HCT116 (cell line): ENCODE data around the gene COL23A1. TPM values are rescaled to one million over a fixed set of nuclear protein-coding genes. Genes with fewer than 3 reads are reported as not detected.

Experiments used
- ATAC-seq: fragments of 200-7000 bp; cut with Tn5 transposase; 2 replicates; pipeline ENCODE4 v1.9.1; 2020; ENCODE audit warnings: mild to moderate bottlenecking, moderate library complexity
- BruUV-seq: library from RNA; stranded (reverse); fragments of 400-500 nt; replicated peaks from 2 replicates; lab custom pipeline; 2021; lab: Mats Ljungman, UMichigan
- CTCF ChIA-PET: fragments of 300-600 bp; sonication (Branson Sonifier 250); formaldehyde crosslinking; loops from one replicate; lab custom pipeline; 2021; ENCODE audit warnings: antibody characterized with exemption; lab: Charles Lee
- POLR2A ChIA-PET: fragments of 300-600, 350-600 bp; sonication (Branson Sonifier 250); formaldehyde crosslinking; loops from one replicate; lab custom pipeline; 2021; ENCODE audit warnings: antibody characterized with exemption; lab: Charles Lee
- RAD21 ChIA-PET, 2 experiments: fragments of 300-600 bp; sonication (Branson Sonifier 250); formaldehyde crosslinking; loops; one replicate each; lab custom pipeline; 2023; ENCODE audit warnings: low total read pairs in 2 of 2; ENCODE audit not compliant: uncharacterized antibody in 2 of 2, unreplicated experiment in 2 of 2, low non-redundant PET in 1 of 2; lab: Charles Lee
- DNase-seq: peaks from one replicate; pipeline ENCODE4 v3.0.0-alpha.2; 2010; ENCODE audit warnings: low read depth, low spot score
- H2AFZ ChIP-seq: fragments of 200-600 bp; shearing (Covaris generic), sonication (generic); 2 replicates; pipeline ENCODE4 v1.6.1; 2017; ENCODE audit warnings: low read depth, mixed run types, mixed read lengths, antibody characterized with exemption, low read length; ENCODE audit not compliant: poor library complexity, severe bottlenecking
- H3K27ac ChIP-seq: 2 replicates; pipeline ENCODE4 v1.5.1; 2012; ENCODE audit warnings: low read depth, low read length
- H3K27me3 ChIP-seq: fragments of 200-600 bp; sonication (generic); 2 replicates; pipeline ENCODE4 v1.6.1; 2016; ENCODE audit warnings: mixed run types, low read length, mixed read lengths; ENCODE audit not compliant: insufficient read depth
- H3K36me3 ChIP-seq, 2 experiments: fragments of 200-500 bp in 1 of 2; fragments of 200-600 bp in 1 of 2; sonication (Bioruptor generic) in 1 of 2; sonication (generic) in 1 of 2; 2 replicates each; pipeline versions ENCODE4 v1.5.1 to v1.6.1; 2014 to 2016; ENCODE audit warnings: low read length in 2 of 2, inconsistent platforms in 1 of 2, mixed read lengths in 1 of 2, mixed run types in 1 of 2; ENCODE audit not compliant: insufficient read depth in 2 of 2, control insufficient read depth in 1 of 2
- H3K4me1 ChIP-seq, 2 experiments: fragments of 200-600 bp in 1 of 2; sonication (generic) in 1 of 2; 2 replicates each; pipeline versions ENCODE4 v1.5.1 to v1.6.1; 2012 to 2017; ENCODE audit warnings: low read length in 2 of 2, inconsistent platforms in 1 of 2, mild to moderate bottlenecking in 1 of 2, mixed read lengths in 1 of 2, mixed run types in 1 of 2, moderate library complexity in 1 of 2; ENCODE audit not compliant: insufficient read depth in 2 of 2, control insufficient read depth in 1 of 2
- H3K4me2 ChIP-seq: fragments of 200-600 bp; sonication (generic); 2 replicates; pipeline ENCODE4 v1.6.1; 2017; ENCODE audit warnings: mixed run types, low read length, mixed read lengths
- H3K4me3 ChIP-seq, 2 experiments: fragments of 200-600 bp in 1 of 2; sonication (generic) in 1 of 2; replicated peaks in 1 of 2; 2 replicates each; pipeline ENCODE4 v1.5.1; 2011 to 2016; ENCODE audit warnings: low read length in 2 of 2, control low read depth in 1 of 2, low read depth in 1 of 2, mild to moderate bottlenecking in 1 of 2, mixed read lengths in 1 of 2, mixed run types in 1 of 2
- H3K79me2 ChIP-seq: fragments of 200-600 bp; sonication (generic); 2 replicates; pipeline ENCODE4 v1.6.1; 2017; ENCODE audit warnings: mild to moderate bottlenecking, mixed run types, low read length, moderate library complexity, mixed read lengths; ENCODE audit not compliant: insufficient read depth
- H3K9ac ChIP-seq: fragments of 200-600 bp; sonication (generic); 2 replicates; pipeline ENCODE4 v1.6.1; 2016; ENCODE audit warnings: low read length, mixed read lengths
- H3K9me2 ChIP-seq: fragments of 200-600 bp; sonication (generic), shearing (Covaris generic); 2 replicates; pipeline ENCODE4 v1.6.1; 2017; ENCODE audit warnings: mixed run types, mild to moderate bottlenecking, moderate library complexity; ENCODE audit not compliant: insufficient read depth
- H3K9me3 ChIP-seq, 2 experiments: fragments of 200-500 bp in 1 of 2; fragments of 200-600 bp in 1 of 2; sonication (Bioruptor generic) in 1 of 2; sonication (generic) in 1 of 2; 2 replicates each; pipeline ENCODE4 v1.6.1; 2014 to 2017; ENCODE audit warnings: low read length in 2 of 2, mixed read lengths in 2 of 2, inconsistent platforms in 1 of 2, low read depth in 1 of 2, mild to moderate bottlenecking in 1 of 2, mixed run types in 1 of 2, moderate library complexity in 1 of 2; ENCODE audit not compliant: control insufficient read depth in 1 of 2, insufficient read depth in 1 of 2
- H4K20me1 ChIP-seq: fragments of 200-600 bp; sonication (generic), shearing (Covaris generic); 2 replicates; pipeline ENCODE4 v1.6.1; 2017; ENCODE audit warnings: mixed run types, mild to moderate bottlenecking, moderate library complexity; ENCODE audit not compliant: insufficient read depth
- ATF3 ChIP-seq: IDR thresholded peaks from 2 replicates; pipeline ENCODE4 v1.6.1; 2012
- CEBPB ChIP-seq: IDR thresholded peaks from 2 replicates; pipeline ENCODE4 v1.6.1; 2012; ENCODE audit warnings: low read depth
- ELF1 ChIP-seq: IDR thresholded peaks from 2 replicates; pipeline ENCODE4 v1.6.1; 2012; ENCODE audit warnings: low read depth, borderline replicate concordance
- FOSL1 ChIP-seq: IDR thresholded peaks from 2 replicates; pipeline ENCODE4 v1.6.1; 2012; ENCODE audit warnings: low read depth
- MAX ChIP-seq: IDR thresholded peaks from 2 replicates; pipeline ENCODE4 v1.6.1; 2012
- RAD21 ChIP-seq: IDR thresholded peaks from 2 replicates; pipeline ENCODE4 v1.6.1; 2012; ENCODE audit warnings: low read depth, mild to moderate bottlenecking
- ZNF274 ChIP-seq: fragments of 200-500 bp; sonication (Bioruptor generic); IDR thresholded peaks from 2 replicates; pipeline ENCODE4 v1.6.1; 2014; ENCODE audit warnings: mild to moderate bottlenecking, low read depth, low read length, inconsistent platforms
- intact Hi-C: fragments of 100-400 bp; cut with micrococcal nuclease; formaldehyde crosslinking; loops from 2 replicates; pipeline ENCODE4 v1.10.0; 2022
- total RNA-seq: library from RNA; stranded (reverse); gene quantifications from one replicate; pipeline ENCODE4 v1.2.1, GENCODE V29; 2021; ENCODE audit not compliant: unreplicated experiment
- TF ChIP-seq, protein P1 (sequence below): IDR thresholded peaks from 2 replicates; pipeline ENCODE4 v1.6.1; 2012; ENCODE audit warnings: low read depth

The COL23A1 gene
- total RNA-seq, 1 experiment from 2014 or later: not detected

- CTCF ChIA-PET: no interaction called here
- no peak overlapping the region for H3K4me2 ChIP-seq
- intact Hi-C loops: no loop called here
- H3K36me3 ChIP-seq: peaks cover 2 to 8% of the 10 kb centered on the region in 2 experiments; a peak in 2 of 4 replicates
- RAD21 ChIA-PET: no interaction called here
- no peak for TF ChIP-seq ZNF274
- no peak for TF ChIP-seq ATF3
- no peak for TF ChIP-seq RAD21
- TF ChIP-seq, protein P1, sequence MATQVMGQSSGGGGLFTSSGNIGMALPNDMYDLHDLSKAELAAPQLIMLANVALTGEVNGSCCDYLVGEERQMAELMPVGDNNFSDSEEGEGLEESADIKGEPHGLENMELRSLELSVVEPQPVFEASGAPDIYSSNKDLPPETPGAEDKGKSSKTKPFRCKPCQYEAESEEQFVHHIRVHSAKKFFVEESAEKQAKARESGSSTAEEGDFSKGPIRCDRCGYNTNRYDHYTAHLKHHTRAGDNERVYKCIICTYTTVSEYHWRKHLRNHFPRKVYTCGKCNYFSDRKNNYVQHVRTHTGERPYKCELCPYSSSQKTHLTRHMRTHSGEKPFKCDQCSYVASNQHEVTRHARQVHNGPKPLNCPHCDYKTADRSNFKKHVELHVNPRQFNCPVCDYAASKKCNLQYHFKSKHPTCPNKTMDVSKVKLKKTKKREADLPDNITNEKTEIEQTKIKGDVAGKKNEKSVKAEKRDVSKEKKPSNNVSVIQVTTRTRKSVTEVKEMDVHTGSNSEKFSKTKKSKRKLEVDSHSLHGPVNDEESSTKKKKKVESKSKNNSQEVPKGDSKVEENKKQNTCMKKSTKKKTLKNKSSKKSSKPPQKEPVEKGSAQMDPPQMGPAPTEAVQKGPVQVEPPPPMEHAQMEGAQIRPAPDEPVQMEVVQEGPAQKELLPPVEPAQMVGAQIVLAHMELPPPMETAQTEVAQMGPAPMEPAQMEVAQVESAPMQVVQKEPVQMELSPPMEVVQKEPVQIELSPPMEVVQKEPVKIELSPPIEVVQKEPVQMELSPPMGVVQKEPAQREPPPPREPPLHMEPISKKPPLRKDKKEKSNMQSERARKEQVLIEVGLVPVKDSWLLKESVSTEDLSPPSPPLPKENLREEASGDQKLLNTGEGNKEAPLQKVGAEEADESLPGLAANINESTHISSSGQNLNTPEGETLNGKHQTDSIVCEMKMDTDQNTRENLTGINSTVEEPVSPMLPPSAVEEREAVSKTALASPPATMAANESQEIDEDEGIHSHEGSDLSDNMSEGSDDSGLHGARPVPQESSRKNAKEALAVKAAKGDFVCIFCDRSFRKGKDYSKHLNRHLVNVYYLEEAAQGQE: no peak
- no peak for TF ChIP-seq MAX
- TF ChIP-seq CEBPB: no peak
- TF ChIP-seq ELF1: no peak
- no peak for TF ChIP-seq FOSL1
- no peaks in the 10 kb centered on the region for H4K20me1 ChIP-seq
- no peak for ATAC-seq
- no peak for DNase-seq
- no TSS peak for BruUV-seq
- H3K9me3 ChIP-seq: no peaks in the 10 kb centered on the region
- H3K9ac ChIP-seq: no peak overlapping the region
- POLR2A ChIA-PET: no interaction called here
- H2AFZ ChIP-seq: no peak overlapping the region
- no peak overlapping the region for H3K4me3 ChIP-seq
- H3K79me2 ChIP-seq: no peaks in the 10 kb centered on the region
- H3K9me2 ChIP-seq: no peaks in the 10 kb centered on the region
- H3K27ac ChIP-seq: no peak overlapping the region
- no peaks in the 10 kb centered on the region for H3K27me3 ChIP-seq
- H3K4me1 ChIP-seq: peaks cover 3 to 6% of the 10 kb centered on the region in 2 experiments; a peak in 3 of 4 replicates
Observed at GRCh38 chr5:178221853-178222252, 368.3 kb downstream of the COL23A1 start.
